K562 (cell line): Measurements from ENCODE around the gene PPP1R36. TPM values are rescaled to one million over a fixed set of nuclear protein-coding genes. Genes with fewer than 3 reads are reported as not detected.

Experiments used
- CHD7 ChIP-seq: fragments of 200-600 bp; sonication (generic); IDR thresholded peaks from one replicate; pipeline ENCODE4 v1.6.1; 2012; ENCODE audit warnings: mild to moderate bottlenecking, low read depth, low read length, inconsistent platforms
- REST ChIP-seq, 2 experiments: fragments of 450-650 bp; formaldehyde crosslinking in 1 of 2; IDR thresholded peaks; 2 replicates each; pipeline versions ENCODE4 v1.4.0 to v1.6.1; 2014 to 2020; ENCODE audit warnings: mild to moderate bottlenecking in 2 of 2, borderline replicate concordance in 1 of 2, low read depth in 1 of 2
- RFX7 ChIP-seq: fragments of 250-450 bp; sonication (Bioruptor Pico); IDR thresholded peaks from 2 replicates; pipeline ENCODE4 v1.5.1; 2021; ENCODE audit warnings: mild to moderate bottlenecking
- ZBTB49 ChIP-seq: sonication (generic); formaldehyde crosslinking; IDR thresholded peaks from 2 replicates; pipeline ENCODE4 v1.8.0; 2022; ENCODE audit warnings: missing genetic modification reagents, mild to moderate bottlenecking, borderline replicate concordance
- polyA plus RNA-seq, 8 experiments: library from polyadenylated mRNA; depleted of rRNA in 4 of 8; stranded (reverse) in 5 of 8; unstranded in 3 of 8; fragments of >200 nt; fragmentation: Nextera tagmentation in 2 of 8; fragmentation: Illumina TruSeq in 1 of 8; extraction: Ambion mirVana in 2 of 8; extraction: Trizol in 1 of 8; gene quantifications; 2 replicates each; pipeline versions ENCODE4 v1.2.1 to v1.2.3, GENCODE V29; 2011 to 2014; ENCODE audit warnings: inconsistent platforms in 1 of 8, missing spikeins in 1 of 8
- total RNA-seq, 7 experiments: library from RNA; depleted of rRNA in 6 of 7; stranded (reverse); fragments of >200 nt in 6 of 7; fragmentation: Illumina TruSeq in 2 of 7; extraction: Trizol in 2 of 7; gene quantifications; 2 replicates each; pipeline versions ENCODE4 v1.2.1 to v1.2.3, GENCODE V29; 2011 to 2021; ENCODE audit warnings: low replicate concordance in 1 of 7

PPP1R36 gene
- total and polyA plus RNA-seq, 9 of the 15 experiments (the other 6 are each of a cell fraction or from before 2014, with no cell fraction given) = 0.29 TPM; not detected in 8

GRCh38 chr14:64562436-64562835, 12.7 kb downstream of the PPP1R36 start (continued):
- TF ChIP-seq REST (IDR thresholded peaks at IDR 0.05; ENCODE audit: borderline replicate concordance) = no peak
- no peak for TF ChIP-seq REST (CRISPR knock-in tag; IDR thresholded peaks at IDR 0.05; ENCODE audit: low read depth)
- TF ChIP-seq CHD7 = no peak
- TF ChIP-seq RFX7 = no peak
- TF ChIP-seq ZBTB49 (CRISPR knock-in tag) = no peak
